Measurements from ENCODE around the gene MACROD2. TPM values are rescaled to one million over a fixed set of nuclear protein-coding genes. Genes with fewer than 3 reads are reported as not detected.

Gene MACROD2
- total and polyA plus RNA-seq, 2 donors (not counting 1 experiment from before 2014, with no cell fraction given), result 5.3 to 6.7 TPM

- no peaks in the 10 kb centered on the region for H3K9me3 Mint-ChIP-seq (ENCODE audit: insufficient read depth)
- no peak overlapping the region for H3K4me2 ChIP-seq (replicated peaks; ENCODE audit: low read depth, low read length, poor library complexity, severe bottlenecking)
- CTCF ChIA-PET, result interaction anchor here (1.6 kb wide), 1 partner anchor 22 kb away, joined by 3 read pairs; no protein-coding TSS in a partner anchor
- no peak overlapping the region for H3K27ac Mint-ChIP-seq
- no peaks in the 10 kb centered on the region for H3K27me3 Mint-ChIP-seq
- no peak overlapping the region for H3K27ac ChIP-seq (ENCODE audit: low read length in 2 of 2)
- POLR2A ChIA-PET, result no interaction called here
- H4K20me1 ChIP-seq (ENCODE audit: control insufficient read depth, insufficient read depth, low read length, poor library complexity, severe bottlenecking), result no peaks in the 10 kb centered on the region
- H2AFZ ChIP-seq (ENCODE audit: insufficient read depth, low read depth, low read length, poor library complexity, severe bottlenecking), result no peak overlapping the region
- DNase-seq, result no peak
- WGBS (ENCODE audit: insufficient coverage), result no CpG with 5 or more reads among the region's 5 CpGs
- H3K27me3 ChIP-seq (replicated peaks in 1 of 4; ENCODE audit: control extremely low read depth in 1 of 4, control insufficient read depth in 3 of 4, insufficient read depth in 4 of 4, low read length in 3 of 4), result no peaks in the 10 kb centered on the region
- no peak overlapping the region for H3K4me3 ChIP-seq (ENCODE audit: control extremely low read depth in 1 of 5, extremely low read depth in 1 of 5, insufficient read depth in 1 of 5, low read depth in 2 of 5, low read length in 4 of 5)
- no peak overlapping the region for H3K9ac ChIP-seq (ENCODE audit: low read length)
- peaks cover 46% of the 10 kb centered on the region for H3K4me1 Mint-ChIP-seq
- peaks cover 0 to 3% of the 10 kb centered on the region in 2 experiments for H3K36me3 ChIP-seq (replicated peaks in 1 of 2; ENCODE audit: control extremely low read depth in 1 of 2, control insufficient read depth in 1 of 2, extremely low read depth in 1 of 2, insufficient read depth in 2 of 2, low read length in 1 of 2)
- intact Hi-C loops (cut with micrococcal nuclease), result no loop called here
- peaks cover 32 to 34% of the 10 kb centered on the region in 2 donors for H3K4me1 ChIP-seq (ENCODE audit: control insufficient read depth in 2 of 2, insufficient read depth in 2 of 2, low read length in 2 of 2)
- H3K4me3 Mint-ChIP-seq, result no peak overlapping the region
- peaks cover 37% of the 10 kb centered on the region for H3K79me2 ChIP-seq (ENCODE audit: control insufficient read depth, insufficient read depth, low read length)
- ATAC-seq (ENCODE audit: low read depth), result no peak
- H3K9me3 ChIP-seq (ENCODE audit: control extremely low read depth in 1 of 3, control insufficient read depth in 2 of 3, insufficient read depth in 1 of 3, low read length in 2 of 3), result no peaks in the 10 kb centered on the region
- TF ChIP-seq, protein P1, sequence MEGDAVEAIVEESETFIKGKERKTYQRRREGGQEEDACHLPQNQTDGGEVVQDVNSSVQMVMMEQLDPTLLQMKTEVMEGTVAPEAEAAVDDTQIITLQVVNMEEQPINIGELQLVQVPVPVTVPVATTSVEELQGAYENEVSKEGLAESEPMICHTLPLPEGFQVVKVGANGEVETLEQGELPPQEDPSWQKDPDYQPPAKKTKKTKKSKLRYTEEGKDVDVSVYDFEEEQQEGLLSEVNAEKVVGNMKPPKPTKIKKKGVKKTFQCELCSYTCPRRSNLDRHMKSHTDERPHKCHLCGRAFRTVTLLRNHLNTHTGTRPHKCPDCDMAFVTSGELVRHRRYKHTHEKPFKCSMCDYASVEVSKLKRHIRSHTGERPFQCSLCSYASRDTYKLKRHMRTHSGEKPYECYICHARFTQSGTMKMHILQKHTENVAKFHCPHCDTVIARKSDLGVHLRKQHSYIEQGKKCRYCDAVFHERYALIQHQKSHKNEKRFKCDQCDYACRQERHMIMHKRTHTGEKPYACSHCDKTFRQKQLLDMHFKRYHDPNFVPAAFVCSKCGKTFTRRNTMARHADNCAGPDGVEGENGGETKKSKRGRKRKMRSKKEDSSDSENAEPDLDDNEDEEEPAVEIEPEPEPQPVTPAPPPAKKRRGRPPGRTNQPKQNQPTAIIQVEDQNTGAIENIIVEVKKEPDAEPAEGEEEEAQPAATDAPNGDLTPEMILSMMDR (IDR thresholded peaks at IDR 0.05), result no peak
- TF ChIP-seq EZH2 (IDR thresholded peaks at IDR 0.05; ENCODE audit: borderline replicate concordance, insufficient read depth, low read depth, low read length, poor library complexity, severe bottlenecking), result no peak
Measured at GRCh38 chr20:15916623-15917022, 1921.3 kb downstream of the MACROD2 start.

- Mint-ChIP-seq H3K27ac (no peak overlapping the region), H3K4me1 (peaks cover 53% of the 10 kb centered on the region), H3K9me3 (ENCODE audit: insufficient read depth) (no peaks in the 10 kb centered on the region), H3K27me3 (no peaks in the 10 kb centered on the region), H3K4me3 (no peak overlapping the region)
- no peaks in the 10 kb centered on the region for H3K27me3 ChIP-seq (replicated peaks in 1 of 4; ENCODE audit: control extremely low read depth in 1 of 4, control insufficient read depth in 3 of 4, insufficient read depth in 4 of 4, low read length in 3 of 4)
- no peak for DNase-seq
- H3K36me3 ChIP-seq (replicated peaks in 1 of 2; ENCODE audit: control extremely low read depth in 1 of 2, control insufficient read depth in 1 of 2, extremely low read depth in 1 of 2, insufficient read depth in 2 of 2, low read length in 1 of 2), result peaks cover 0 to 3% of the 10 kb centered on the region in 2 experiments
- H3K79me2 ChIP-seq (ENCODE audit: control insufficient read depth, insufficient read depth, low read length), result peaks cover 41% of the 10 kb centered on the region
- H3K27ac ChIP-seq (ENCODE audit: low read length in 2 of 2), result no peak overlapping the region
- no peak overlapping the region for H3K4me2 ChIP-seq (replicated peaks; ENCODE audit: low read depth, low read length, poor library complexity, severe bottlenecking)
- no peak overlapping the region for H3K4me3 ChIP-seq (ENCODE audit: control extremely low read depth in 1 of 5, extremely low read depth in 1 of 5, insufficient read depth in 1 of 5, low read depth in 2 of 5, low read length in 4 of 5)
- ChIA-PET CTCF (interaction anchor here (1.6 kb wide), 1 partner anchor 23 kb away, joined by 3 read pairs; no protein-coding TSS in a partner anchor), POLR2A (no interaction called here)
- H2AFZ ChIP-seq (ENCODE audit: insufficient read depth, low read depth, low read length, poor library complexity, severe bottlenecking), result no peak overlapping the region
- H3K9me3 ChIP-seq (ENCODE audit: control extremely low read depth in 1 of 3, control insufficient read depth in 2 of 3, insufficient read depth in 1 of 3, low read length in 2 of 3), result no peaks in the 10 kb centered on the region
- no peak for TF ChIP-seq EZH2 (IDR thresholded peaks at IDR 0.05; ENCODE audit: borderline replicate concordance, insufficient read depth, low read depth, low read length, poor library complexity, severe bottlenecking)
- TF ChIP-seq, protein P1 (IDR thresholded peaks at IDR 0.05), result no peak
- peaks cover 39 to 40% of the 10 kb centered on the region in 2 donors for H3K4me1 ChIP-seq (ENCODE audit: control insufficient read depth in 2 of 2, insufficient read depth in 2 of 2, low read length in 2 of 2)
- ATAC-seq (ENCODE audit: low read depth), result no peak
- no peak overlapping the region for H3K9ac ChIP-seq (ENCODE audit: low read length)
- WGBS (ENCODE audit: insufficient coverage), result no CpG with 5 or more reads among the region's 4 CpGs
- no peaks in the 10 kb centered on the region for H4K20me1 ChIP-seq (ENCODE audit: control insufficient read depth, insufficient read depth, low read length, poor library complexity, severe bottlenecking)
- intact Hi-C loops (cut with micrococcal nuclease), result no loop called here
Measured at GRCh38 chr20:15917283-15917682, 1922.0 kb downstream of the MACROD2 start.
